ENCODE measurements around the gene CD6. TPM values are rescaled to one million over a fixed set of nuclear protein-coding genes. Genes with fewer than 3 reads are reported as not detected.
A peak's percentile ranks its signal among the peaks of the same experiment; 100 is the strongest.

CD6 gene
- total RNA-seq, 1 donor from 2014 or later, result 0.33 TPM

DNA sequence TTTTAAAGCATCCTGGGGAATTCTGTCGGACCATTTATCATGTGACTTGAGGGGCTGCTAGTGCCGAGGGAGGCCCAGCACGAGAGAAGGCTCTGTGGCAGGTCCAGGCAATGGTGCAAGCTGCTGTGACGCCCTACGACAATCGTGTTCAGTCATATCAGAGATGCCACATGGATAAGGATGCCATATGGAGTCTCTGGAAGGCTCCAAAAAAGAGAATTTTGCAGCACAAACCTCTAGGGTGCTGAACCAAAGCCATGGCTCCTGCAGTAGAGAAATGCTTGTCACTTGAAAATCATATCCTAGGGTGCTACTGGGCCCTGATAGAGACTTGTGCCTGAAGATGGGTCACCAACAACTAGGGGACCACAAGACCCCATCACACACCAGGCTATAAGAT, 6.7 kb upstream of the CD6 start:
- H3K27me3 Mint-ChIP-seq (ENCODE audit: unreplicated experiment), result no peaks in the 10 kb centered on the region
- no peak for DNase-seq (ENCODE audit: low spot score)
- no peak overlapping the region for H3K27ac Mint-ChIP-seq (ENCODE audit: unreplicated experiment)
- H3K4me3 Mint-ChIP-seq (ENCODE audit: unreplicated experiment), result no peak overlapping the region
- H3K36me3 Mint-ChIP-seq (ENCODE audit: low read depth, unreplicated experiment), result no peaks in the 10 kb centered on the region
- no peaks in the 10 kb centered on the region for H3K4me1 Mint-ChIP-seq (ENCODE audit: unreplicated experiment)
- H3K9me3 Mint-ChIP-seq (ENCODE audit: unreplicated experiment), result no peaks in the 10 kb centered on the region
- TF ChIP-seq, protein P1, sequence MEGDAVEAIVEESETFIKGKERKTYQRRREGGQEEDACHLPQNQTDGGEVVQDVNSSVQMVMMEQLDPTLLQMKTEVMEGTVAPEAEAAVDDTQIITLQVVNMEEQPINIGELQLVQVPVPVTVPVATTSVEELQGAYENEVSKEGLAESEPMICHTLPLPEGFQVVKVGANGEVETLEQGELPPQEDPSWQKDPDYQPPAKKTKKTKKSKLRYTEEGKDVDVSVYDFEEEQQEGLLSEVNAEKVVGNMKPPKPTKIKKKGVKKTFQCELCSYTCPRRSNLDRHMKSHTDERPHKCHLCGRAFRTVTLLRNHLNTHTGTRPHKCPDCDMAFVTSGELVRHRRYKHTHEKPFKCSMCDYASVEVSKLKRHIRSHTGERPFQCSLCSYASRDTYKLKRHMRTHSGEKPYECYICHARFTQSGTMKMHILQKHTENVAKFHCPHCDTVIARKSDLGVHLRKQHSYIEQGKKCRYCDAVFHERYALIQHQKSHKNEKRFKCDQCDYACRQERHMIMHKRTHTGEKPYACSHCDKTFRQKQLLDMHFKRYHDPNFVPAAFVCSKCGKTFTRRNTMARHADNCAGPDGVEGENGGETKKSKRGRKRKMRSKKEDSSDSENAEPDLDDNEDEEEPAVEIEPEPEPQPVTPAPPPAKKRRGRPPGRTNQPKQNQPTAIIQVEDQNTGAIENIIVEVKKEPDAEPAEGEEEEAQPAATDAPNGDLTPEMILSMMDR (IDR thresholded peaks at IDR 0.05; ENCODE audit: unreplicated experiment), result no peak

DNA sequence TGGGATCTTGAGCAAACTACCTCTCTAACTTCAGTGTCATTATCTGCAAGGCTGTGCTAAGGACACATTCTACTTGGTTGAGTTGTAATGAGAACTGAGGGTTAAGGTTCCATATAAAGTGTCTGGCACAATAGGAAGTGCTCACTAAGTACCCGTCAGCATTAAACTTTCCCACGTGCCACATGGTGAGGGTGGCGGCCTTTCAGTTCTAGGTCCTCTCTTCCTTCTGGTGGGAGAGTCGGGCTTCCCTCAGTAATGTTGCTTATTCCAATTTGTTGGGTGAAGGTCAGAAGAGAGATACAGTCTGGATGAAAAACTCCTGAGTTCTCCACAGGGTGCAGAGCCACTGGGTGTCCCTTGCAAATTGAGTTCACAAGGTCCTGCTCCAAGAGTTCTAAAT, 4.6 kb upstream of the CD6 start:
- Mint-ChIP-seq H3K4me3 (ENCODE audit: unreplicated experiment) (no peak overlapping the region), H3K9me3 (ENCODE audit: unreplicated experiment) (no peaks in the 10 kb centered on the region), H3K27ac (ENCODE audit: unreplicated experiment) (no peak overlapping the region), H3K36me3 (ENCODE audit: low read depth, unreplicated experiment) (no peaks in the 10 kb centered on the region), H3K27me3 (ENCODE audit: unreplicated experiment) (no peaks in the 10 kb centered on the region), H3K4me1 (ENCODE audit: unreplicated experiment) (no peaks in the 10 kb centered on the region)
- DNase-seq (ENCODE audit: low spot score), result no peak
- TF ChIP-seq, protein P1 (IDR thresholded peaks at IDR 0.05; ENCODE audit: unreplicated experiment), result no peak

DNA sequence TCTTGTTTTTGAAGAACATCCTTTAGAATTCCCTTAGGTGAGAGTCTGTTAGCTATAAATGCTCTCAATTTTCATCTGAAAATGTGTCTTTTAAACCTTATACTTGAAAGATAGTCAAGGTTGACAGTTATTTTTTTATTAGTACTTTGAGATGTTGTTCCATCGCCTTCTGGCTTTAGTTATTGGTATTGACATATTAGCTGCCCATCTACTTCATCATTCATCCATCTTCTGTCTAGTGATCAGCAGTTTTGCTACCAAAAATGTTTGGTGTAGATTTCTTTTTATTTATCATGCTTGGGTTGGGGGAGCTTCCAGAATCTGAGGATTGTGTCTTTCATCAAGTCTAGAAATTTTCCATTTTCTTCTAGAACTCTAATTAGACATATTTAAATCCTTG, 3.3 kb upstream of the CD6 start:
- H3K27ac Mint-ChIP-seq (ENCODE audit: unreplicated experiment), result no peak overlapping the region

DNA sequence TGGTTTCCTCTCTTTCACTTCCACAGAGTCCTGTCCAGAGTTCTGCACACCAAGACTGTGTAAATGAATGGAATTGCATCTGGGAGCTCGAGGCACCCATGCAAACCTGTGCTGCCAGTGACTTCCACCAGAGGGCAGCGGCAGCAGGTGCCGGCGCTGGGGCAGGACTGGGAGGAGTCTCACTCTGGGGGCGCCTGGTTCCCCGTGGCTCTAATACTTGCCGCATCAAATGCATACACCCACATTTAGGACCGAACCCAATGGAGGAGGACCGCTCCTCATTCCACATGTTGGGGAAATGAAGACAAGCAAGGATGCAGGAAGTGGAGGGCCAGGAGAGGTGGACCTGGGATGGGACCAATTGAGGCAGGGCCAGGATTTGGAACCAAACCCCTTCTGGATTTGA, 1.1 kb upstream of the CD6 start:
- H3K27ac Mint-ChIP-seq (ENCODE audit: unreplicated experiment), result no peak overlapping the region
- H3K9me3 Mint-ChIP-seq (ENCODE audit: unreplicated experiment), result no peaks in the 10 kb centered on the region

More for the DNA sequence above, 3.3 kb upstream of the CD6 start:
- Mint-ChIP-seq H3K4me3 (ENCODE audit: unreplicated experiment) (no peak overlapping the region), H3K9me3 (ENCODE audit: unreplicated experiment) (no peaks in the 10 kb centered on the region), H3K4me1 (ENCODE audit: unreplicated experiment) (no peaks in the 10 kb centered on the region), H3K36me3 (ENCODE audit: low read depth, unreplicated experiment) (no peaks in the 10 kb centered on the region), H3K27me3 (ENCODE audit: unreplicated experiment) (no peaks in the 10 kb centered on the region)
- TF ChIP-seq, protein P1 (IDR thresholded peaks at IDR 0.05; ENCODE audit: unreplicated experiment), result no peak
- no peak for DNase-seq (ENCODE audit: low spot score)

DNA sequence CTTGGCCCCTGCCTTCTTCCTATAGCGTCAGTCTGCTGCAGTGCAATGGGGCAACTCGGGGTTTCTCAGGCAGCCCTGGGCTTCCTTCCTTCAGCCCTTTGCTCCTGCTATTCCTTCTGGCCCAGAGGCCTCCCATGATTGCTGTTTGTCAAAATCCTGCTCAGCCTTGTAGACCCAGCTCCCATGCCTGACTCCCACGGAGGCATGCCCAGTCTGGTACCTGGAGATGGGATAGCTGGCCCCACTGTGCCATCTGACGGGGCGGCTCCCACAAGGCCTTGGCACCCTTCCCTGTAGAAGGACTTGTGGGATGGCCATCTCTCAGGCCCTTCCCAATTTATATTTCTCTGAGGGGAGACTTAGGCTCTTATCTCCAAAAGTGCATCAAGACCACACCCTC, 590 bp upstream of the CD6 start:
- Mint-ChIP-seq H3K4me1 (ENCODE audit: unreplicated experiment) (no peaks in the 10 kb centered on the region), H3K4me3 (ENCODE audit: unreplicated experiment) (no peak overlapping the region), H3K36me3 (ENCODE audit: low read depth, unreplicated experiment) (no peaks in the 10 kb centered on the region), H3K27ac (ENCODE audit: unreplicated experiment) (no peak overlapping the region), H3K27me3 (ENCODE audit: unreplicated experiment) (peaks cover 2% of the 10 kb centered on the region), H3K9me3 (ENCODE audit: unreplicated experiment) (no peaks in the 10 kb centered on the region)
- TF ChIP-seq, protein P1 (IDR thresholded peaks at IDR 0.05; ENCODE audit: unreplicated experiment), result no peak
- DNase-seq (ENCODE audit: low spot score), result no peak

More for the DNA sequence above, 1.1 kb upstream of the CD6 start:
- TF ChIP-seq, protein P1 (IDR thresholded peaks at IDR 0.05; ENCODE audit: unreplicated experiment), result peak; percentile 85
- peak; percentile 73 for DNase-seq (ENCODE audit: low spot score)
- Mint-ChIP-seq H3K4me3 (ENCODE audit: unreplicated experiment) (no peak overlapping the region), H3K36me3 (ENCODE audit: low read depth, unreplicated experiment) (no peaks in the 10 kb centered on the region), H3K4me1 (ENCODE audit: unreplicated experiment) (no peaks in the 10 kb centered on the region), H3K27me3 (ENCODE audit: unreplicated experiment) (peaks cover 2% of the 10 kb centered on the region)
